GM18867 (cell line): ENCODE measurements around the gene DLX6.

Source experiments
- ATAC-seq: cut with Tn5 transposase; IDR thresholded peaks from one replicate; pipeline ENCODE4 v1.9.1; 2021; ENCODE audit warnings: mild to moderate bottlenecking, moderate library complexity; ENCODE audit not compliant: unreplicated experiment

Gene DLX6

DNA sequence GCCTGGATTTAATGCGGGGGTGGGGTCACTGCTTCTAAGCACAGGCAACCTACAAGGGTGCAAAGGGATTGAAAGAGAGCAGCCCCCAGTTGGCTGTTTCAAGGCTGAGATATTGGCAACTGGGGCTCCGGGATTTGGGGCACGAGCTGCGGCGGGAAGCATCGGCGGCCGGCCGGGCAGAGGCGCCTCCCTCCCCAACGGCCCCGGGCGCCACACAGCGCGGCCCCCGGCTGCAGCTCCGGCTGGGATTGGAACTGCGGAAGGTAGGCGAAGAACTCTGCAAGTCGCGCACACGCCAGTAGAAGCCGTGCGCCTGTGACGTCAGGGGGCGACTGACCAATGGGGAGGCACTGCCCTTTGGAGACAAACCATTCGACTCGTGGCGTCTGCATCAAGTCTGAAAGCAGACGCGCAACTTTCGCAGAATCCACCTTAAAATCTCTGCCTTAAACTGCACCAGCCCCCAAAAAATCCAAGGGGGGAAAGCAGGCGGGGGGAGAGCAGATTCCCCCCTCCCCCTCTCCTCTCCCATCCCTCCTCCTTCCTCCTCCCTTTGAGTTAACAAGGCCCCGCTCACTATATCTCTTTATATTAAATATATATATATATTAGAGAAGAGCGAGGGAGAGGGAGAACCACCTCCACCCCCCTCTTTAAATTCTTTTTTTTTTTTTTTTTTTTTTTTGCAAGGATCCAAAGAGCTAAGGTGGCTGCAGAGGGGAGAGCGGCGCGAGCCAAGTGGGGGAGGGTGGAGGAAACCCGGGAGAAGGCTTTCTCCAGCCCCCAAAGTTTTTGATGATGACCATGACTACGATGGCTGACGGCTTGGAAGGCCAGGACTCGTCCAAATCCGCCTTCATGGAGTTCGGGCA, at the start of gene DLX6:
Gene DLX6 (plus strand): TSS at position 371 of the 872 bp plus-strand sequence. CDS start 425 bp downstream, at position 796.
- no peak for ATAC-seq

DNA sequence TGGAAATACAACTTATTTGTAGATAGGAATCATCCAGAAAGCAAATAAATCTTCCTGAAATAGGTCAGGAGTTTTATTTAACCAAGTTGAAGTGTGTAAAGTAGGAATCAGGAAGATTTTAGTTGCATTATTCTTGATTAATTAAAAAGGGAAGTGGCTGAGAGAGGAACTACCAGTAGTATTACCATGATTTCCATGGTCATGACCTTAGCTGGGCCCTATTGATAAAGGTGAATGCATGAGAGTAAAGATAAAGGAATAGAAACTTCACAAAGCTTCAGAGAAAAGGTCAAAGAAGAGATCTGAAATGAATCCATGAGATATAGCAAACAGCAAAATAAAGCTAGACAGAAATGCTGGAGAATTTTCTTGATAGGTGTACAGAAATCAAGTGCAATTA, 46.2 kb upstream of the DLX6 start:
- no peak for ATAC-seq

DNA sequence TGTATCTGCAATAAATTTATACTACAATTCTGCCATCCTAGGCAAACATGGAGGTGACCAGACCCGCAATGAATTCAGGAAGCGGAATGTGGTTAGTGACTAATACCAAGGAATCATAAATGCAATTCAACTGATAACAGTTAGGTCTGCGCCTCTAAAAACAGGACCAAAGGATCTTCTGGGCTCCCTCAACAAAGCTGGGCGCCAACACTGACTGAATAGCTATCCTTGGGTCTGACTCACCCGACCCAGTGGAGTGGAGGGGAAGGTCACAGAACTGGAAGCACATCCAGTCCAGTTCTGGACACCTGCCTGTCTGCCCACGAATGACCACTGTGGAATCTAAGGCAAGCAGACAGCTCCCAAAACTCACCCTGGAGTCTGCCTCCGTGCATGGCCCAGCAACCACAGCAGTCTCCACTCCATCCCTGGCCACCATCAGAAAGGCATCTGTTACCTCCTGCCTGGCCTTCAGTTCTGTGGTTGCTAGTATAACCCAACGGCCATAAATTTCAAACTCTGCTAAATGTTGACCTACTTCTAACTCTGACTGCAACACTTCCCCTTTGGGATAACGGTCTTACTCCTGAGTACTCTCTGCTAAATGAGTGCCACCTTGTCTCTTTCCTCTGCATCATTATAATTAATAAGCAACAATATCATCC, 43.0 kb upstream of the DLX6 start:
- ATAC-seq, result no peak

DNA sequence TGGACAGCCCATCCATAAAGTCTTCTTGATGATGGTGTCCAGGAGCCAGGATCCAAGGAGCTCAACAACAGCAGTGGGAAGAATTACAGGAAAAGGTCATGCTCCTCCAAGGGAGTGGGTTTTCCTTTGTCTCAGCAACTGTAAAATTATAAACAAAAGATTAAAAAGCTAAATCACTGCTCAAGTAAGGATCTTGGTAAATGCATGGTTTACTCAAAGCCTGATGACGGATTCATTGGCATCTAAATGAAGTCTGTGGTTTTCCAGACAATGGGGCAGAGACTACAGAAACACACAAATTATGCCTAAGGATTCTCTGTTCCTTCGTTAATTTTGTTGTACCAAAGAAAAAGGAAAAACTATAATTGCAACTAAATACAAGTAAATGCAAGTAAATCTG, 36.4 kb upstream of the DLX6 start:
- no peak for ATAC-seq

DNA sequence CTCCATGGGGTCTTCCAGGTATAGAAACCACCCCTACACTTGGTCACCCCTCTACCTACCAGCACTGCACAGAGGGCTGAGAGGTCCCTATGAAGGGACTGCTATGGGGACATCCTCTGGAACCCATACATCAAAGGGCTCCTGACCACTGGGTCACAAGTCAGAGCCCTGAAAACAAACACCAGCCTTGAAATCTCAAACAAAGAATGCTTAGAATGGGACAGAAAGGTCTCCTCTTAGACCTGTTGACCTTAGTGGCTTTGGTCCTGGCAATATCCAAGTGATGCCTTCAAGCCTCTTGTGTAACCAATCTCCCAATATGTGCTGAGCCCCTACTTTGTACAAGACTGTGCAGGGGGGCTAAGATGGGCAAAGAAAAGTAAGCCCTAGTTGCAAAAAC, 34.6 kb upstream of the DLX6 start:
- no peak for ATAC-seq

DNA sequence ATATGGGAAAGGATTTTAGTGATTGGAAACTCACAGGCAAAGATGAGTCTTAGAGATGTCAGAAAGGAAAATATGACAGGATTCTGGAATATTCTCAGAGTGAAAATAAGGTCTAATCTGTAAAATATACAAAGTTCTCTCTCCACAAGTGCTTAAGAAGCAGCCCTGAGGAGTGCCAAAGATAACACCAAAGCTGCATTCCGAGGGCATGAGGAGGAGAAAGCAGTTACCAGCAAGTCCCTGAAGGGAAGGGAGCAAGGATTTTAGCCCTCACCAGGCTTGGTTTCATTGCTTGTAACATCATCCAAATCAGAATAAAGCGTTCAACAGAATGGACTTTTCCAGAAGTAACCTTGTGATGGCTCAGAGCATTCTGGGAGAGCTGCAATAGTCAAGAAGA, 31.4 kb upstream of the DLX6 start:
- no peak for ATAC-seq

DNA sequence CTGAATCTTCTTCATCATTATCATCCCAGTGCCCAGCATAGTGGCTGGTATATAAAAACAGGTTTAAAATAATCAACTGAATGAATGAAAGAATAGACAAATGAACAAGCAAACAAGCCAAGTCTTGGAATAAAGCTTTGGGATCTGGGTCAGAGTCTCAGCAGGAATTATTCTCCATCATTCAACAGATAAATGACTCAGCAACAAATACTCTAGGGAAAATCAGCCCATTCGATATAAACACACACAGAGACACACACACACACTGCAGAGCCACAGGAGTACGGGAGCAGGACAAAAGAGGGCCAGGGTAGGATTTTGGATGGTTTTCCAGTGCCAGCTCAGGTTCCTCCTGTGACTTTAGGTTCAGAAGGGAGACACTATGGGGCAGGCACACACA, 29.2 kb upstream of the DLX6 start:
- ATAC-seq, result no peak

DNA sequence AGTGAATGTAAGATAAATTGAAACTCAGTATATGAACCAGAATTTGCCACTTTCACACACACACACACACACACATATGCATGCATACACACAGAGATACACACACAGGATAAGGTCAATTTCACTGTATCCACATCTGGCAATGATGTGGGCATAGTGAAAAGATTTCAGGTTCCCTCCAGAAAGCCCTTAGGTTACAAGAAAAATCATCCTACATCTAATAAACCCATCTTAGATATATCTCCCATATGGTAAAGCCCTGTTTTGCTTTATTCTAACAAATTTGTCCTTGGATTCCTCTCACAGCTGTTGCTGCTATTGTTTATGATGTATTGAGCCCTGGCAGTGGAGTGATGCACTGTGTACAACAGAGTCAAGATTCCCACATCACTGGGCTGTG, 27.9 kb upstream of the DLX6 start:
- ATAC-seq, result no peak

DNA sequence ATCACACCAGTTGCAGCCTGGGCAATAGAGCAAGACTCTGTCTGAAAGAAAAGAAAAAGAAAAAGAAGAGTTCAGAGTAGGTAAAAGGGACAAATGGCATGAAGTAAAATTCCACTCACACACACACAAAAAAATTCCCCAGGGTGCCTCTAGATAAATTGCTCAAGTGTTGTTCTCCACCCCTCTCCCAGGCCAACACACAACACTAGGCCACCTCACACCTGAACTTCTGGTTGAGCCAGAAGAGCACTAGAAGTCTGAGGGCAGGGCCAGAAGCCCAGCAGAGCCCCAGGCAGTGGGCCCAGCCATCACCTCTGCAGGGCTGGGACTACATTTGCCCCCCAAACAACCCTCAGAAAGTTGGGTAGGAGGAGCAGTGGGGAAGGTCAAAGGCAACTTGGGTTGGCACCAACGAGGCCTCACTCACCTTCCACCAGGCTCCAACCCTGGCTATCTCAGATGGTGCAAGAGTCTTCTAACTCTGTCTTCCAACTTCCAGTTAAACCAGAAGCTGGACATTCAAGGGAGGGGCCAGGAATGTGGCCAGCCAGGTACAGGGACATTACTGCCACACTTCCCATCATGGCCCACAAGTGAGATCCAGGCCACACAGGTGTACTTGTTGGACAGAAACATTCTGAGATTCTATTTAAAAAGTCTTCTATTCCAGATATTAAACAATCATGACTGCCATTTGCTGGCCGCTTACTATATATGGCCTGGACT, 25.6 kb upstream of the DLX6 start:
- ATAC-seq, result no peak

DNA sequence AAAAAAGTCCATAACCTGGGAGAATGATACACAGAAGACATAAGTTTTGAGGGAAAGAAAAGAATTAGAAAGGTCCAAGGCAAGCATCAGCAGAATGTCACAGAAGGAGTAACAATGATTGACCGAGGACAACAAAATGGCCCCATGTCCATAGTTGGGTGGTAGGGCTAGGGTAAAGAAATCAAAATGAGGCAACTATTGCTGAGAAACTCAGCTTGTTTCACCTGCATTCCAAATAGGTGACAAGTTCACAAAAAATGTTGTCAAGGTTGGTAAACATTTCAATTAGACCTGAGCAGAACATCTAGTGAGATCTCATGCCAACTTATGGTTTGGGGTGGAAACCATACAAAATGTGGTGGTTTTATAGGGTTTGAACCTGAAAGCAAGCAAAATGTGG, 22.8 kb upstream of the DLX6 start:
- ATAC-seq, result no peak

DNA sequence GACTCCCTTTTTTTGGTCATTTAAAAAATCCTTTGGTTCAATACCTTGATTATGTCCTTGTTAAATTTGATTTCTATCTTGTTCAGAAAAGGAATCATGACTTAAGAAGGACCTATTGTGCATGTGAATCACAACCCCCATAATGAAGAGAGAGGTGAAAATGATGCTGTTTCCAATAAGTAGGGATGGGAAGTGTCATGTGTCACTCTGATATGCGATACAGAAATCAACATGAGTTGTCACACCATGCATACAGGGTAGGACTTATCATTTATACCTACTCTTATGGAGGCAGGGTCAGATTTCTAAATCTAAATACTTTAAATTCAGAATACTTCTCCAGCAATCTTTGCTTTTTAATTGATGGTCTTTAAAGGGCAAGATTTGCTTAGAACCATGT, 19.4 kb upstream of the DLX6 start:
- ATAC-seq, result no peak

DNA sequence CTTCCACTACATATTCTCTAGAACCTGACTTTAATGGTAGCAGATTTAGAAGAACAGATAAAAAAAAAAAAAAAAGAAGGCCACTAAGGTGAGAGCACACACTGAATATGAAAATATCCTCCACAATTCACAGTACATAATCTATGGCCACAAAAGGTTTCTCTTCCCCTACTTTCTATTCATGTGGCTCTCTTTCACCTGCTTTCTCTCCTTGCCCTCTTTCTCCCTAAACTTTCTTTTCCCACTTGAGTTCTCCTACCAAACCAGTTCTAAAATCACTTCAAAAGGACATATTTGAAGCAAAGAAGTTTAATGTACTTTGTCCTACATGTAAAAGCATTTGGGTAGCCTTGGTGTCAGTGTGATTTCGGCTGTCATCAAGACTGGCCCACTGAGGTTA, 18.5 kb upstream of the DLX6 start:
- ATAC-seq, result no peak

DNA sequence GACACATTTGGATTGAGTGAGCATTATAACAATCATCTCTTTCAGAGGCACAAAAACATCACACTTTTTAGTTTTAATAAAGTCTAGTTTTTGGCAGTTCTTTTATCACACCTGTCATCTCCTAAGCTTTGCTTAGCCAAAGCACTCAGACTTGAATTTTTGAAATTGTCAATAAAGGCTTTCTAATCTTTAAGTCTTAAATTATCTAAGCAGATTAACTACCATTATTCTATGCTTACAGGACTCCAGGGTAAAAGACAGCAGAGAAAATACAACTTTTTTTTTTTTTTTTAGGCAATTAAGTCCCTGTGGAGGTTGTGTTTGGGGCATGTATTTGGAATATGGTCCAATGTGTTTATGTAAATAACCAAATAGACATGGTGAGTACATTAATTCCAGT, 17.6 kb upstream of the DLX6 start:
- ATAC-seq, result no peak

DNA sequence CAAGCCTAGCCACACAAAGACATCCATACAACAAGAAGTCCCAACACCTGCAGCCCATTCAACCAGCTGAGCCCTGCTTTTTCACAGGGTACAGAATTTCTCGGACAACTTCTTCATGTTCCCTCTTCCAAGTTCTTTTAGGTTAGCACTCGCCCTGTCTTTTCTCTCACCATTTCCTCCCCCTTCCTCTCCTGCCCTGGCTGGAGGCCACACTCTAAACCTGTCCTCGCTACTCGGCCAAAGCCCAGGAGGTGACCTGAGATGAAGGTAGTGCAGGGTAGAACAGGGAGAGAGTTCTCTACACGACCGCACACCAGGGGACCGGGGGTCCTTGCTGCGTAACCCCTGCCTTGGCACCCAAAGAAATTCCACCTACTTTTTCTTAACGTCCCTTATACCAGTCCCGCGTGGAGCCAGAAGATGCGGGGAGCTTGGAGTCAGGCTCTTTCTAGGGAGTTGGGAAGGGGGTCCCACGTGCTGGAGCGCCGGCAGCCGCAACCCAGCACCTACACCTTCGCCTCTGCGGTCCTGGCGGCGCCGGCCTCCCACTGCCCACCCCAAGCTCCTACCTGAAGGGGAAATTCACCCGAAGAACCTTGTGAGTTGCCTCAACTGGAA, 16.0 kb upstream of the DLX6 start:
- no peak for ATAC-seq

DNA sequence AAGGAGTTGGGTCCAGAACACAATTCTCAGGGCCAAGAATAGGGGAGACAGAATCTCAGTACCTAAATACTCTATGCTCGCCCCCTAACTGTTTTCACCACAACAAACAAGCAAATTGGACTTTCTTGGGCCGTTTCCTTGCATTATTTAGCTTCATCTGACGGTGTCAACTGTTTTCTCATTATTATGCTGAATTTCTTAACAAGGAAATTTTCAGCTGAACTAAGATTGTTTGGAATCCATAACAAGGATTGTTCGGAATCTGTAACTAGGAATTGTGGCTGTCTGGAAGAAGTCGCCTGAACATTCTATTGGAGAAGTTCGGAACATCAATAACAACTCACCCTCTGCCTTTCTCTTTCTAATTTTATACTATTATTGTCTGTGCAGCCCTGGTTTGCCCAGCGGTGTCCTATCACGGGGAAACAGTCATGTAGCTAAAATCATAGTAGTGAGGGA, 15.5 kb upstream of the DLX6 start:
- no peak for ATAC-seq

DNA sequence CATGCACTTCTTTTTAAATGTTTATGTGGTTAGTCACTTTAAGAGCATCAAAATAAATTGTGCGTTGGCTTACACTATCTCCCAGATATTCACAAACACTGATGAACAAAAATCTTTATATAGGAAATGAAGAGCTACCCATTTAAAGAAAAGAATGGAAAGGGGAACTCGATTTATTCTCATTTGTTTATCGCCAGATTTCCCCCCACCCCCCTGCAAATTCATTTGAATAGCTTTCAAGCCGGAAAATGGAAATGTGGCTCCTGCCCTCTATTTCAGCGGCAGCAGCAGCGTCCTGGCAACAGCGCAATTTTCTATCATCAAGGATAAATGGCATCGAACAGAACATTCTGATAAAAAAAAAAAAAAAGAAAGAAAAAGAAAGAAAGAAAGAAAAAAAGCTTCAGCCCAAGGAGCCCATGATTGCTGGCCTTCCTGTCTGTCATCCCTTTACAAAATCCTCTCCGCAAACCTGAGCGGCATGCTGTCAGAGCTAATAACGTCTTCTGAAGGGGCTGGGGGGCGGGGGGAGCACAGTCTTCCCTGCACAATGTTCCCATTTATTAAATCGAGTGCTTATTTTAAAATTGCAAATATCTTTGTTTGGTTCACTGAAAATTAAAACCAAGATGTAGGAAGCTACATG, 13.7 kb upstream of the DLX6 start:
- ATAC-seq, result no peak

DNA sequence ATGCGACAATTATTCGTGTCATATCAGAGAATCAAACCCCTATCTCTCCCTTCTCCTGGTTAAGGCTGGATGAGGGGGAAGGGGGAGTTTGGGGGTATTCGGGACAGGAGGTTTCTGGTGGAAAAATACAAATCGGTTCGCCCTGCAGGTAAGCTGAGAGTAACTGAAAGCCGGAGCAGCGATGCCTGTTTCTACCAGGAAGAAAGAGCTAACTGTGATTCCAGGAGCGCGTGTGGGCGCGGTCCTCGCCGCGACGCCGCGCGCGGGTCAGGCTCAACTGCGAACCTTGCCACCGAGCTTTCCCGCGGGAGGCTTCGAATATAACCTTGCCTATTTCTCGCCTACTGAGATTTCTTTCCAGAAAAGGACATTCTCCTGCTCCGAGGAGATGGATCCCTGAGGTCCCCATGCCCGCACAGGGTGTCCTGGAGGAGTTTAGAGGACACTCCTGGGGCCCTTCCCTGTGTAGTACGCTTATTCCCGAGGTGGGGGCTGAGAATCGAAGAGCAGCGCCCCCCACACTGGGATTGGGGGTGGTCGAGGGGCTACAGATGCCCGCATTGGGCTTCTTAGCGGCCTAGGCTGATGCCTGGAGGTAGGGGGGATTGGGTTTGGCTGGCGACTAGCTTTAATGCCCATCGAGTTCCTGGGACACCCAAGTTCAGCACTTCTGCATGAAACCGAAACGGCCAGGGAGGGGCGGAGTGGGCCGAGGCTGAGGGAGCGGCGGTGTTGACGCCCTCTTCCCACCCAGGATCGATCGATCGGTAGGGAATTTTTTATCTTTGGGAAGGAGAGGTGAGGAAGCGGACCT, 13.0 kb upstream of the DLX6 start:
- ATAC-seq, result no peak

DNA sequence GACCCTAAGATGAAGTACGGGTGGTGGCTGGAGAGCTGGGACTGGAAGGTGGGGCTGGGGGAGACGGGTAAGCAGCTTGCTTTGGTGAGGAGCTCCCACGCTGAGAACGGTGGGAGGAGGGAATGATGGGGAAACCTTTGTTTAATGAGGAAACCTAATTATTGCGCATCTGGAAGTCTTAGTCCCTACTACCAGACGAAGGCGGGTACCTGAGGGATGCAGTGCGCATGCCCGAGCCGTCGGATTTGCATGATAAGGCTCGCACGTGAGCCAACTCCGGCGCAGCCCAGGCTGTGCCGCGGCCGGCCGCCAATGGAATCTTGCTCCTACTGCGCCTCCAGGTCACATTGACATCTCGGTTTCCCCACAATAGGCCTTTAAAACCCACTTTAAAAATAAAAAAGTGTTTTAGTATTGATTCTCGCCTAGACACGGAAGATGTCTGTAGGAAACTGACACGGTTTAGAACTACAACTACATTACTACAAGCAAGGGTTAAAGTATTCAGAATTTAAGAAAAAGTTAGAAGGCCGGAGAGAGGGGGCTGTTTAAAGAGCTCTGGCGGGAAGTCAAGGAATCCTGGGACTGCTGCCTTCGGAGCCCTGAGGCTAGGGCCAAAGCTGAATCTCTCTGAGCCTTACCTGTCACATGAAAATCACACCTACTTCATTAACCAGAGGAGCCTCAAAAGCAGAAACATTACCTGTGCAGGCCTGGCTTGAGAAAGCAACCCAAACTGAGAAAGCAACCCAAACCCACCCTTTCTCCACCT, 12.1 kb upstream of the DLX6 start:
- ATAC-seq, result no peak

DNA sequence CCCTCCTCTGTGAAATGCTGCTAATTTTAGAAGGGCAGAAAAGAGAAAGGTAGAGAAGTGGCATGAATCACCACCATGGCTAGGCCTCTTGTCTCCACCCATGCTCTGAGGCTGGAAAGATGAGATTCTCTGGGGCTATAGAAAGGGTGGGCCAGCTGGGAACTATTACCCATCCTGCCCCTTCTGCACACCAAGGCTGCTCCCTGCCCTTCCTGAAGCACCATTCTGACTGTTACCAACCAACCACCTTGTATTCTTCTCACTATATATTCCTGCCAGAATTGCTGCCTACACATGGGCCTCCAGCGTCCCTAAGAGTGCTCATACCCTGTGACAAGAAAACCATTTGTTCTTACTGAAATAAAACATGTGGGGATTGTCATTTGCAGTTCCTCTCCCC, 11.4 kb upstream of the DLX6 start:
- no peak for ATAC-seq
